IPS-18c (cell line): Measurements from ENCODE around the gene MTAP.

ENCODE experiments used
- H3K4me3 ChIP-seq: 2 replicates; pipeline ENCODE4 v1.7.0; 2013; ENCODE audit warnings: low read depth, mild to moderate bottlenecking, low read length, moderate library complexity; ENCODE audit not compliant: insufficient read depth
- H3K9me3 ChIP-seq: one replicate; pipeline ENCODE4 v1.6.1; 2013; ENCODE audit warnings: mild to moderate bottlenecking, low read length, moderate library complexity; ENCODE audit not compliant: control insufficient read depth, insufficient read depth

The MTAP gene

DNA sequence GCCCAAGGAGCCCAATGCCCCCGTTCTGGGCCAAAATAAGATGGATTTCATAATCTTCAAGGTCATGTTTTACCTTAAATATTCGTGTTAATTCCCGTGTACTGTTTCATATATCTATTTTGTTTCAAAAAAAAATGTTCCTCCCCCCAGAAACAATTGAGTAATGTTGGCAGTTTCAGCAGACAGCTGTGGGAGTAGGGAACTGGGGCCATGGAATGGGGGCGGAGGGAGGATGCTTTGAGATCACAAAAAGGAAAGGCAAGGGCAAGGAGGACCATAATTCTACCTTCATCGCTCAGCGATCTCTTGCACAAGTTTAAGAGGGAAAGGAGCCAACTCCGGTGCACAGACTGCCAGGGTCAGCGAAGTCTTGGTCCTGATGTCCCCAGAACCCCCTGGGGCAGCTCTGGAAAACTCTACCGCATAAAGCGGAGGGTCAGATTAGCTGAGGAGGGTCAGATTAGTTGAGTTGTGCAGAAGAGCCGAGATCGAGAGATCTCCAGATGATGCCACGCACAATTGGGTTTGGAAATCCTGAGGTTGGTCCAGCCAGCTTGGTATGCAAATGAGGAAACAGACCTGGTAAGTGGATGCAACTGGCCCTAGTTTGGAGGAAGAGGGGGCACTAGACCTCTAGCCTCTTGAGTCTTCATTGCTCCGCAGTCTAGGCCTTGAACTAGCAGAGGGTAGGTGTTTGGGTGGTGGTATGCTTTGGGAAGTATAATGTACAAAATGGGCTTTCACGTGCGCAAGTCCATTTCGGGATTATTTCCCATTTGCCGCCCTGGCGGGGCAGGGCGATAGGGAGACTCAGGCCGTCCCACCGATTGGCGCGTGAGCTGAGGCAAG, 167.7 kb downstream of the MTAP start:
- Histone ChIP-seq H3K9me3 (no peaks in the 10 kb centered on the region), H3K4me3 (no peak overlapping the region)

DNA sequence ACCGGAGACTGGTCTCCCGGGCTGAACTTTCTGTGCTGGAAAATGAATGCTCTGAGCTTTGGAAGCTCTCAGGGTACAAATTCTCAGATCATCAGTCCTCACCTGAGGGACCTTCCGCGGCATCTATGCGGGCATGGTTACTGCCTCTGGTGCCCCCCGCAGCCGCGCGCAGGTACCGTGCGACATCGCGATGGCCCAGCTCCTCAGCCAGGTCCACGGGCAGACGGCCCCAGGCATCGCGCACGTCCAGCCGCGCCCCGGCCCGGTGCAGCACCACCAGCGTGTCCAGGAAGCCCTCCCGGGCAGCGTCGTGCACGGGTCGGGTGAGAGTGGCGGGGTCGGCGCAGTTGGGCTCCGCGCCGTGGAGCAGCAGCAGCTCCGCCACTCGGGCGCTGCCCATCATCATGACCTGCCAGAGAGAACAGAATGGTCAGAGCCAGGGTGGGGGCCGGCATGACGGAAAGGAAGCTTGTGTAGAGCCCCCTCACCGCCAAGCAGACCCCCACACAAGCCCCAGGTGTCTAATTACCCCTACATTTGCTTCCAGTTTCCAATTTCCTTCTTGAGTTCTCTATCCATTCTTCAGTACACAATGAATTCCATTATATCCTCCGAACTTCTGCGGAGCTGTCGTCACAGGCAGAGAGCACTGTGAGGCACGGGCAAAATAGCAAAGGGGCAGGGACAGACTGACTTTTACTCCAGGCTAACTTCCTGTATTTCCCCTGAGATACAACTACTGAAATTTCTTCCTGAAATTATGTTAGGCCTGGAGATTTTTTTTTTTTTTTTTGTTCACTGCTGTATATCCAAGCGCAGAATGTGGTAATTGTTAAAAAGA, 168.6 kb downstream of the MTAP start:
- H3K4me3 ChIP-seq = no peak overlapping the region
- no peaks in the 10 kb centered on the region for H3K9me3 ChIP-seq

GRCh38 chr9:21972361-21972760, 169.9 kb downstream of the MTAP start:
- no peaks in the 10 kb centered on the region for H3K9me3 ChIP-seq
- no peak overlapping the region for H3K4me3 ChIP-seq

DNA sequence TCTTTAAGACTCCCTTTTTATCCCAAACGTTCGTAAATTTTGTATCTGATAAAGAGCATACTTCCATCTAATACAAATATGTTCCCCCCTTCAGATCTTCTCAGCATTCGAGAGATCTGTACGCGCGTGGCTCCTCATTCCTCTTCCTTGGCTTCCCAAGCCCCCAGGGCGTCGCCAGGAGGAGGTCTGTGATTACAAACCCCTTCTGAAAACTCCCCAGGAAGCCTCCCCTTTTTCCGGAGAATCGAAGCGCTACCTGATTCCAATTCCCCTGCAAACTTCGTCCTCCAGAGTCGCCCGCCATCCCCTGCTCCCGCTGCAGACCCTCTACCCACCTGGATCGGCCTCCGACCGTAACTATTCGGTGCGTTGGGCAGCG, 171.9 kb downstream of the MTAP start:
- Histone ChIP-seq H3K4me3 (peak overlapping the region; percentile 52), H3K9me3 (no peaks in the 10 kb centered on the region)

GRCh38 chr9:21974722-21975409, 172.4 kb downstream of the MTAP start:
- Histone ChIP-seq H3K4me3 (peak overlapping the region; percentile 52), H3K9me3 (no peaks in the 10 kb centered on the region)

- no peaks in the 10 kb centered on the region for H3K9me3 ChIP-seq
- H3K4me3 ChIP-seq = no peak overlapping the region
Measured at GRCh38 chr9:21976334-21976875, 174.0 kb downstream of the MTAP start.

DNA sequence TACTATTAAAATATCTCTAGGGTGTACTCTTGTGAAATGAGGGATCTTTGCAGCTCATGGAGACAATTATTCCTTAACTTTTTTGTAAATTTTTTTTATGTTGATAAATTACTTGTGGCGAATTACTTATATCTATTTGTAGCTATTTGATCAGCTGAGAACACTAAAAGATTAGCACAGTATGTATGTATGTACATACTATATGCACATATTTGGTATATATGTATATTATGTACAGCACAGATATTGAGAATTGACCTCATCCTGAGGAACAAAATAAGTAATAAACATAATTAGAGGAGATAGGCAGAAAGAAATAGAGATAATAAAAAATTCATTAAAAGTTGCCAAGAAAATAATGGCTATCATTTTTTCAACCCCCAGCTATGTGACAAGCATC, 180.0 kb downstream of the MTAP start:
- Histone ChIP-seq H3K4me3 (no peak overlapping the region), H3K9me3 (no peaks in the 10 kb centered on the region)

GRCh38 chr9:21982861-21983560, 180.6 kb downstream of the MTAP start:
- Histone ChIP-seq H3K9me3 (no peaks in the 10 kb centered on the region), H3K4me3 (no peak overlapping the region)

DNA sequence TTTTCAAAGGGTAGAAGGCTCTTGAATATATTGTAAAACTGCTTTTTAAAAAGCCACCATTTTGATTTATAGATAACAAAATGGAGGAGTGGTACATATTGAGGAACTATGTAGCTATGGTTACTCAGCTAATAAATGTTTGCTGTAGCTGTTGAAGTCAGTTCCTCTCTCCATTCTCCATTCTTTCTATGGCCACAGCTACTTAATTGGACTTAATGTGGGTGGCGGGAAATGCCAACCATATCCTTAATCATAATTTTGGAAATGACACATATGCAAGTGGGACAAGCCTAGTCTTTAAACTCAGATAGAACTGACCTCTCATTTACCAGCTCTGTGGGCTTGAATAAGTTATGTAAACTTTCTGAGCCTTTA, 181.1 kb downstream of the MTAP start:
- H3K9me3 ChIP-seq = no peaks in the 10 kb centered on the region
- no peak overlapping the region for H3K4me3 ChIP-seq

GRCh38 chr9:21984101-21984500, 181.7 kb downstream of the MTAP start:
- Histone ChIP-seq H3K4me3 (no peak overlapping the region), H3K9me3 (no peaks in the 10 kb centered on the region)

DNA sequence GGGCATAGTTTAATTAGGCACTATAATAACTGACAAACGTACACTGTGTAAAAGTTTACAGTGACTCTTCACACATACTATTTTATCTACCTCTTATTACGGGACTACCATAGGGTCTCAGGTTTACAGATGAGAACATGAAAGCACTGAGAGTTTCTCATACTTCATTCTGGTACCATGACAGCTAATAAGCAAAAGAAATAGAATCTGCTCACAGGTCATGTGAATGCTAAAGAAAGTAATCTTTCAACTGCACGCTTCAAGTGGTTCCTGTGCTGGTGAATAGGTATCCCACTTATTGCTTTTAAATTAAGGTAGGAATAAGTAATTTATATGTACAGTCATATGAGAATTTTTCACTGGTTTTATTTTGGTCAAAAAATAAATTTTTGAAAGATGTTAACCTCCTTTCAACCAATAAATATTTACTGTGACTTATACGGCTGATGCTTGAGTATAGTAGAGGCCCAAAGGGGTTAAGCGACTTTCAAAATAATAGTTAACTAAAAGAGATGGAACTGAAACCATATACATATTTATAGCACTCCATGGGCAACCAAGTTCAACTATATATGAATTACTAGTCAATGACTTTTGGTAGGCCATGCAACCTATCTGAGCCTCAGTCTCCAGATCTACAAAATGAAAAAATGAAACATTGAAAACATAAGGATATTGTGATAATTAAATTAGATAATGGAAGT, 183.7 kb downstream of the MTAP start:
- H3K4me3 ChIP-seq = no peak overlapping the region

More for the DNA sequence above, 183.7 kb downstream of the MTAP start:
- no peaks in the 10 kb centered on the region for H3K9me3 ChIP-seq
